ENCODE measurements around the gene RUNX1. TPM values are rescaled to one million over a fixed set of nuclear protein-coding genes. Genes with fewer than 3 reads are reported as not detected.

Gene RUNX1
- total RNA-seq, 1 experiment from 2014 or later = 95.4 TPM

DNA sequence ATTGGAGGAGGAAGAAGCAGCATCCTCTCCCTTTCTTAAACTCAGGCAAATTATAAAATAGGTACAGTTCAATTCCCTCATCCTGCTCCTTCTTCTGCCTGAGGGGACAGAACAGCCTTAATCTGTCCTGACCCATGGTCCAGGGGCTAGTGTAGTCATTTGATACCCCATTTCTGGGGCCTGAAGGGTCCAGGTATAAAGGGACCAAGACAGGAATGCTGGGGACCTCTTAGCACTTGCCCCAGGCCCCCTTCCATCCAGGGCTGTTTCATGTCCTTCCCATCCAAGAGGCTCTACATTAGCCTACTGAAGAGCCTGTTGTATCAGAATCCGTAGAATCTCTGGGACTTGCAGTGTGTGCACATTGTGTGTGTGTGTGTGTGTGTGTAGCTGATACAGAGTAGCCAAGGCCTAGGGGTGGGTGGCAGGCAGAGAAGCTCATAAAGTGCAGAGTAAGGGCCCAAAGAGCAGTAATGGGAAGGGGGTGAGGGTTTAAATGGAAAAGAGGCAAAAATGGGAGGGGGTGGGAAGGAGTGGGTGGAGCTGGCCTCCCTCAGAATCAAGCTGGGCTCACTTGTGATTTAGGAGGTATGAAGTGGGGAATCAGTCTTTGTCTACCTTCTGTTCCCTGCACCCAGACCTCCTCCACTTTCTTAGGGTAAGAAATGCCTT is 32.4 kb downstream of the RUNX1 start:
- Mint-ChIP-seq H3K4me3 (ENCODE audit: low read depth, unreplicated experiment) (no peak overlapping the region), H3K4me1 (ENCODE audit: low read depth, unreplicated experiment) (peaks cover 51% of the 10 kb centered on the region), H3K27ac (ENCODE audit: unreplicated experiment) (no peak overlapping the region), H3K9me3 (ENCODE audit: low read depth, unreplicated experiment) (peaks cover 3% of the 10 kb centered on the region), H3K36me3 (ENCODE audit: insufficient read depth, unreplicated experiment) (no peaks in the 10 kb centered on the region), H3K27me3 (ENCODE audit: unreplicated experiment) (no peaks in the 10 kb centered on the region)
- CTCF ChIA-PET = no interaction called here
- intact Hi-C loops (cut with micrococcal nuclease; ENCODE audit: unreplicated experiment) = no loop called here
- no TSS peak for BruUV-seq (replicated peaks)
- no peak for DNase-seq
- TF ChIP-seq, protein P1, sequence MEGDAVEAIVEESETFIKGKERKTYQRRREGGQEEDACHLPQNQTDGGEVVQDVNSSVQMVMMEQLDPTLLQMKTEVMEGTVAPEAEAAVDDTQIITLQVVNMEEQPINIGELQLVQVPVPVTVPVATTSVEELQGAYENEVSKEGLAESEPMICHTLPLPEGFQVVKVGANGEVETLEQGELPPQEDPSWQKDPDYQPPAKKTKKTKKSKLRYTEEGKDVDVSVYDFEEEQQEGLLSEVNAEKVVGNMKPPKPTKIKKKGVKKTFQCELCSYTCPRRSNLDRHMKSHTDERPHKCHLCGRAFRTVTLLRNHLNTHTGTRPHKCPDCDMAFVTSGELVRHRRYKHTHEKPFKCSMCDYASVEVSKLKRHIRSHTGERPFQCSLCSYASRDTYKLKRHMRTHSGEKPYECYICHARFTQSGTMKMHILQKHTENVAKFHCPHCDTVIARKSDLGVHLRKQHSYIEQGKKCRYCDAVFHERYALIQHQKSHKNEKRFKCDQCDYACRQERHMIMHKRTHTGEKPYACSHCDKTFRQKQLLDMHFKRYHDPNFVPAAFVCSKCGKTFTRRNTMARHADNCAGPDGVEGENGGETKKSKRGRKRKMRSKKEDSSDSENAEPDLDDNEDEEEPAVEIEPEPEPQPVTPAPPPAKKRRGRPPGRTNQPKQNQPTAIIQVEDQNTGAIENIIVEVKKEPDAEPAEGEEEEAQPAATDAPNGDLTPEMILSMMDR (IDR thresholded peaks at IDR 0.05; ENCODE audit: unreplicated experiment) = no peak

DNA sequence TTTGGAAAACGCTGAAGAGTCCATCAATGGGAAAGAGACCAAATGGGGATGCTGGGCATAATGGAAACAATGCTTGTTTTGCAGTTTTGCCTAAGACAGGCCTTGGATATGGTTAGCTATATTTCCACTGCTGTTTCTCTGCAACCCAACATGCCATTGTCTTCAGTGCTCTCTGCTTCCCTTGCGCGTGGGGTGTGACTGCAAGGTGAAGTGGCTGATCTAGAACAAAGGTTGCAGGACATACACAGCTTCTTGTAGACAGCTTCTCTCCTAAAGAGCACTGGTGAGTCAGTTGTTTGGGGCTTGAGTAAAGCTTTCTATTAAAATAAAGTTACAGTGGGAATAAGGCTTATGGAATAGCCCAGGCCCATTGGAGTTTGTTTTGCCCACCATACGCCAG is 33.0 kb downstream of the RUNX1 start:
- Mint-ChIP-seq H3K4me3 (ENCODE audit: low read depth, unreplicated experiment) (no peak overlapping the region), H3K9me3 (ENCODE audit: low read depth, unreplicated experiment) (peaks cover 3% of the 10 kb centered on the region), H3K27me3 (ENCODE audit: unreplicated experiment) (no peaks in the 10 kb centered on the region), H3K36me3 (ENCODE audit: insufficient read depth, unreplicated experiment) (no peaks in the 10 kb centered on the region), H3K4me1 (ENCODE audit: low read depth, unreplicated experiment) (peaks cover 46% of the 10 kb centered on the region), H3K27ac (ENCODE audit: unreplicated experiment) (no peak overlapping the region)
- intact Hi-C loops (cut with micrococcal nuclease; ENCODE audit: unreplicated experiment) = no loop called here
- BruUV-seq (replicated peaks) = no TSS peak
- CTCF ChIA-PET = no interaction called here
- DNase-seq = no peak
- TF ChIP-seq, protein P1 (IDR thresholded peaks at IDR 0.05; ENCODE audit: unreplicated experiment) = no peak

DNA sequence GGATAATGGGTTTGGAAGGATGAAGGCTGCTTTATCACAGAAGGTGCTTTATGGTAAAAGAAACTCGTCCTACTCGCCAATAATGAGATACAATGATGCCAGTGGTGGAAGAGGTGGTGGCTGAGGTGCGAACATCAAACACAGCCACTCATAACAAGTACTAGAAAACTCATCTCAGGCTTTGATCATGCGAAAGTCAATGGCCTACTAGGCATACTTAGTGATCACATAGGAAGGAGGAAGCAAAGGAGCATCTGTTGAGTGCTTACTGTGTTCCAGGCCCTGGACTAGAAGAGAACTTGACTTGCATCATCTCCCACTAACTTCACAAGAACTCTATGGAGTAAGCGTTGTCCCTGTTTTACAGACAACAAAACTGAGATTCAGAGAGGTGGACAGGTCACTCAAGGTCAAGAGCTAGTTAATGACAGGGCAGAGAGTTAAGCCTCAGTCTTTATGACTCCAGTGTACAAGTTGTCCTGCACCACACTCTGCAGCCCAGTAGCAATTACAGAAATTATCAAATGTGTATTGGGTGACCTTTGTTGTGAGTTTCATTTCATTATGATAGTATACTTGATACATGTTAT is 33.6 kb downstream of the RUNX1 start:
- Mint-ChIP-seq H3K4me3 (ENCODE audit: low read depth, unreplicated experiment) (no peak overlapping the region), H3K36me3 (ENCODE audit: insufficient read depth, unreplicated experiment) (no peaks in the 10 kb centered on the region), H3K27ac (ENCODE audit: unreplicated experiment) (no peak overlapping the region), H3K9me3 (ENCODE audit: low read depth, unreplicated experiment) (peaks cover 3% of the 10 kb centered on the region), H3K4me1 (ENCODE audit: low read depth, unreplicated experiment) (peaks cover 43% of the 10 kb centered on the region), H3K27me3 (ENCODE audit: unreplicated experiment) (no peaks in the 10 kb centered on the region)
- no TSS peak for BruUV-seq (replicated peaks)
- DNase-seq = no peak
- intact Hi-C loops (cut with micrococcal nuclease; ENCODE audit: unreplicated experiment) = no loop called here
- TF ChIP-seq, protein P1 (IDR thresholded peaks at IDR 0.05; ENCODE audit: unreplicated experiment) = no peak
- CTCF ChIA-PET = no interaction called here

DNA sequence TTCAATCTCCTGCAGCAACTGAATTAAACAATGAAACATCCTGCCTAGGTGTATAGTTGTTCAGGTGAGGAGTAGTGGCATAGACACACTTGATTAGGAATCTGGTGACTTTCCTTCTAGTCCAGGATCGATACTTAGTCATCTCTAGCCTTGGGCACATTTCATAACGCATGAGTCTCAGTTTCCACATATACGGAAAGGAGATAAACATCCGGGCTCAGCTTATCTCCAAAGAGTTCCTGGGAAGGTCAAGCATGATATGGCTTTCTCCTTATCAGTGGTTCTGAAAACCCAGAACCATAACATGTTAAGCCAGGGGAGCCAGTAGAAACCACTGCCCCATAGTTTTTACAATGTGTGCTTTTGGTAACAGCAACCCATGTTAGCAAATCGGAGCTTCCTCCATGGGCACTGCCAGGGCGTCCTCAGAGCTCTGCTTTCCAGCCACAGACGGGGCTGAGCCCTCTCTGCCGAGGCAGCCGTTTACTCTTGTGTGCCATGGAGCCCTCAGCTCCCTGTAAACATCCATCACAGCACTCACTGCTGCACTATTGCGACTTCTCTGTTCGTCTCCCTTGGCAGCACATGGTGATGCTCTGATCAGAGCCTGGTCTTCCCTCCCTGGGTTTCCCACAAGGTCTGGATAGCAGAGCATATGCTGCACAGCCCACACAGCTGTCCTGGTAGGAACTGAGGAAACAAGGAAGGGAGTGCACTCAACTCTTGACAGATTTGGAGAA is 34.6 kb downstream of the RUNX1 start:
- DNase-seq = no peak
- Mint-ChIP-seq H3K27ac (ENCODE audit: unreplicated experiment) (no peak overlapping the region), H3K36me3 (ENCODE audit: insufficient read depth, unreplicated experiment) (no peaks in the 10 kb centered on the region), H3K4me1 (ENCODE audit: low read depth, unreplicated experiment) (peaks cover 32% of the 10 kb centered on the region), H3K9me3 (ENCODE audit: low read depth, unreplicated experiment) (peaks cover 3% of the 10 kb centered on the region), H3K4me3 (ENCODE audit: low read depth, unreplicated experiment) (no peak overlapping the region), H3K27me3 (ENCODE audit: unreplicated experiment) (no peaks in the 10 kb centered on the region)
- CTCF ChIA-PET = no interaction called here
- intact Hi-C loops (cut with micrococcal nuclease; ENCODE audit: unreplicated experiment) = no loop called here
- TF ChIP-seq, protein P1 (IDR thresholded peaks at IDR 0.05; ENCODE audit: unreplicated experiment) = no peak
- no TSS peak for BruUV-seq (replicated peaks)
